Measurements from ENCODE around the gene PHLPP2. TPM values are rescaled to one million over a fixed set of nuclear protein-coding genes. Genes with fewer than 3 reads are reported as not detected.

Gene PHLPP2
- polyA plus RNA-seq, 3 donors = 0.57 to 2.5 (median 1.4) TPM

DNA sequence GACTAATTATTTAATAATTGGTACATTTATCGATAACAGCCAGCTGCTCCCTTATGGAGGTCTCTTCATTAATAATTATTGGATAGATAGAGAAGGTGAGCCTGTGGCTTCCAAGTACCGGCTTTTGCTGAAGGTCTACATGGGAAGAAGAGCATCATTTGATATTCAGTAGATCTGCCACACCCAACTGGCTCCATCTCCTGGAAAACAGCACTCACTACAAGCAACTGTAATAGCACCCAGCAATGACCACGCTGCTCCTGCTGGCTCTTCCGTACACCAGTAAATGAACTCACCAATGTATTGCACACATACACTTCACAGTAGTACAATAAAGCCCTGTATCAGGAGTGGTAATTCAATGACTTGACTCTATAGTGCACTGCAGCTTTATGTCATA is 79.1 kb downstream of the PHLPP2 start:
- no peak overlapping the region for H2AFZ ChIP-seq (ENCODE audit: insufficient read depth, low read depth, low read length, poor library complexity, severe bottlenecking)
- TF ChIP-seq, protein P1, sequence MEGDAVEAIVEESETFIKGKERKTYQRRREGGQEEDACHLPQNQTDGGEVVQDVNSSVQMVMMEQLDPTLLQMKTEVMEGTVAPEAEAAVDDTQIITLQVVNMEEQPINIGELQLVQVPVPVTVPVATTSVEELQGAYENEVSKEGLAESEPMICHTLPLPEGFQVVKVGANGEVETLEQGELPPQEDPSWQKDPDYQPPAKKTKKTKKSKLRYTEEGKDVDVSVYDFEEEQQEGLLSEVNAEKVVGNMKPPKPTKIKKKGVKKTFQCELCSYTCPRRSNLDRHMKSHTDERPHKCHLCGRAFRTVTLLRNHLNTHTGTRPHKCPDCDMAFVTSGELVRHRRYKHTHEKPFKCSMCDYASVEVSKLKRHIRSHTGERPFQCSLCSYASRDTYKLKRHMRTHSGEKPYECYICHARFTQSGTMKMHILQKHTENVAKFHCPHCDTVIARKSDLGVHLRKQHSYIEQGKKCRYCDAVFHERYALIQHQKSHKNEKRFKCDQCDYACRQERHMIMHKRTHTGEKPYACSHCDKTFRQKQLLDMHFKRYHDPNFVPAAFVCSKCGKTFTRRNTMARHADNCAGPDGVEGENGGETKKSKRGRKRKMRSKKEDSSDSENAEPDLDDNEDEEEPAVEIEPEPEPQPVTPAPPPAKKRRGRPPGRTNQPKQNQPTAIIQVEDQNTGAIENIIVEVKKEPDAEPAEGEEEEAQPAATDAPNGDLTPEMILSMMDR (IDR thresholded peaks at IDR 0.05) = peak; percentile 38
- H3K9me3 Mint-ChIP-seq = no peaks in the 10 kb centered on the region
- H3K4me1 Mint-ChIP-seq = no peaks in the 10 kb centered on the region
- no peaks in the 10 kb centered on the region for H3K9me3 ChIP-seq (replicated peaks in 1 of 2; ENCODE audit: control insufficient read depth in 1 of 2, insufficient read depth in 1 of 2, low read length in 2 of 2)
- WGBS (ENCODE audit: insufficient coverage) = 87% methylated on average over 2 of the region's 4 CpGs
- no peak overlapping the region for H3K27ac Mint-ChIP-seq
- H3K79me2 ChIP-seq (ENCODE audit: insufficient read depth, low read length) = no peaks in the 10 kb centered on the region
- no peak for DNase-seq
- no peak overlapping the region for H3K27ac ChIP-seq (ENCODE audit: low read depth in 1 of 2, low read length in 2 of 2)
- H3K4me1 ChIP-seq (ENCODE audit: control insufficient read depth in 1 of 2, insufficient read depth in 2 of 2, low read length in 2 of 2) = no peaks in the 10 kb centered on the region
- no peaks in the 10 kb centered on the region for H3K27me3 ChIP-seq (ENCODE audit: control insufficient read depth in 2 of 2, insufficient read depth in 2 of 2, low read length in 2 of 2)
- H3K36me3 Mint-ChIP-seq = peaks cover 13 to 16% of the 10 kb centered on the region in 2 donors
- H3K9ac ChIP-seq (ENCODE audit: insufficient read depth, low read length, poor library complexity, severe bottlenecking) = no peak overlapping the region
- H3K4me3 ChIP-seq (replicated peaks in 1 of 3; ENCODE audit: low read depth in 2 of 3, low read length in 3 of 3) = no peak overlapping the region
- peaks cover 0 to 1% (median 0%) of the 10 kb centered on the region in 3 donors for H3K27me3 Mint-ChIP-seq (ENCODE audit: low read depth in 3 of 3)
- intact Hi-C loops (cut with micrococcal nuclease) = no loop called here
- H4K20me1 ChIP-seq (ENCODE audit: insufficient read depth, low read length) = no peaks in the 10 kb centered on the region
- peaks cover 0 to 8% of the 10 kb centered on the region in 2 donors for H3K36me3 ChIP-seq (replicated peaks in 1 of 2; ENCODE audit: control insufficient read depth in 1 of 2, insufficient read depth in 2 of 2, low read length in 2 of 2)
- no peak overlapping the region for H3K4me3 Mint-ChIP-seq
- no peak overlapping the region for H3K4me2 ChIP-seq (replicated peaks; ENCODE audit: extremely low read depth, low read length, poor library complexity, severe bottlenecking)

DNA sequence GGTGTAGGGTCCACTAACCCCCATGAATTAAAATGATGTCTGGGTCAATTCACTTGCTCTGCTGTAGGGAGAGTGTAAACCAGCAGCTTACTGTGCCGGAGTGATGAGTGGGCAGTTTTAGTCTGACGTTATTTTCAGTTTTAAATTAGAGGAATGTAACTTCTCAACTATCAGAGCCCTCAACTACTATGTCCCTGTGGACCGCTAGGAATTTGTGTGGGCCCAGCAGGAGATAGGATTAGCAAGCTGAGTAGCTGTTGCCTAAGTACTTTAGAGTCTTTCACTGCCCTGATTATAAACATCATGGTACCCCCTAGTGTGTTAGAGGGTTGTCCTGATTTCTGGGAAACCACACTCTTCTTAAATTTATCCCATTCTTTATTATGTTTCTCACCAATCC is 87.1 kb downstream of the PHLPP2 start:
- TF ChIP-seq, protein P1 (IDR thresholded peaks at IDR 0.05) = no peak
- H3K4me1 Mint-ChIP-seq = no peaks in the 10 kb centered on the region
- no peaks in the 10 kb centered on the region for H3K4me1 ChIP-seq (ENCODE audit: control insufficient read depth in 1 of 2, insufficient read depth in 2 of 2, low read length in 2 of 2)
- no peaks in the 10 kb centered on the region for H3K36me3 Mint-ChIP-seq
- H3K4me3 Mint-ChIP-seq = no peak overlapping the region
- H3K9ac ChIP-seq (ENCODE audit: insufficient read depth, low read length, poor library complexity, severe bottlenecking) = no peak overlapping the region
- peaks cover 2 to 6% (median 2%) of the 10 kb centered on the region in 3 donors for H3K27me3 Mint-ChIP-seq (ENCODE audit: low read depth in 3 of 3)
- H3K27me3 ChIP-seq (ENCODE audit: control insufficient read depth in 2 of 2, insufficient read depth in 2 of 2, low read length in 2 of 2) = no peaks in the 10 kb centered on the region
- no CpG with 5 or more reads among the region's 3 CpGs for WGBS (ENCODE audit: insufficient coverage)
- no peaks in the 10 kb centered on the region for H3K79me2 ChIP-seq (ENCODE audit: insufficient read depth, low read length)
- no peak for DNase-seq
- no peak overlapping the region for H3K27ac ChIP-seq (ENCODE audit: low read depth in 1 of 2, low read length in 2 of 2)
- H3K9me3 ChIP-seq (replicated peaks in 1 of 2; ENCODE audit: control insufficient read depth in 1 of 2, insufficient read depth in 1 of 2, low read length in 2 of 2) = no peaks in the 10 kb centered on the region
- no peak overlapping the region for H3K4me3 ChIP-seq (replicated peaks in 1 of 3; ENCODE audit: low read depth in 2 of 3, low read length in 3 of 3)
- no peak overlapping the region for H3K27ac Mint-ChIP-seq
- no peak overlapping the region for H3K4me2 ChIP-seq (replicated peaks; ENCODE audit: extremely low read depth, low read length, poor library complexity, severe bottlenecking)
- no peaks in the 10 kb centered on the region for H4K20me1 ChIP-seq (ENCODE audit: insufficient read depth, low read length)
- H3K36me3 ChIP-seq (replicated peaks in 1 of 2; ENCODE audit: control insufficient read depth in 1 of 2, insufficient read depth in 2 of 2, low read length in 2 of 2) = no peaks in the 10 kb centered on the region
- no peak overlapping the region for H2AFZ ChIP-seq (ENCODE audit: insufficient read depth, low read depth, low read length, poor library complexity, severe bottlenecking)
- intact Hi-C loops (cut with micrococcal nuclease) = no loop called here
- H3K9me3 Mint-ChIP-seq = peaks cover 0 to 1% (median 0%) of the 10 kb centered on the region in 7 donors
